ENCODE data around the gene CDH15.
"Not testable (repeated sequence)": the region's sequence is repeated elsewhere in the genome, so short reads cannot be mapped to it uniquely, and the experiment has no call there.

Gene CDH15

DNA sequence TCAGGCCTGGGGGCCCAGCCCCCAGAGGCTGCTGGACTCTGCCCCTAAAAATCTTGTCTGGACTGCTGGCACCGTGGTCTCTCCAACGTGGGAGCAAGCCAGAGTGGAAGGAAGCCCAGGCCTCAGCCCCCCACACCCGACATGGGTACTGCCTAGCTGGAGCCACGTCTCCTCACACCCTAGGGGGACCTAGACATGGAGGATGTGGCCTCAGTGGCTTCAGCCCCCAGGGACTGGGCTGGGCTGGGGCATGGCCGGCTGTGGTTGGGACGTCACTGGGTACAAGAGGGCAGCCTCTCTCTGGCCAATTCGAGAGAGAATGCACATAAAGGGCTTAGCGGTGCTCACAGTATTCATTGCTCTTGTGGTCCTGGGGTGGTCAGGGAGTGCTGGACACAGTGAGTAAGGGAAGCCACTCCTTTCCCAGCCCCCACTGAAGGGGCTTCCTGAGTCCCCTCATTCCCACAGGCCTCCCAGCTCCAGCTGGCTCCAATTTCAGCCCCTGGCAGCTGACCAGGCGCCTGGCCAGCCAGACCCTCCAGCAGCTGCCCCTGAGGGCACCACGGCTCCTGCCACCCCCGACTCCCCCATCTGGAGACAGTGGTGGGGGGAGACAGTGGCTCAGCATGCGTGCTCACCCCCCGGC, 1.1 kb downstream of the CDH15 start:
- DNase-seq (ENCODE audit: low spot score), result no peak

DNA sequence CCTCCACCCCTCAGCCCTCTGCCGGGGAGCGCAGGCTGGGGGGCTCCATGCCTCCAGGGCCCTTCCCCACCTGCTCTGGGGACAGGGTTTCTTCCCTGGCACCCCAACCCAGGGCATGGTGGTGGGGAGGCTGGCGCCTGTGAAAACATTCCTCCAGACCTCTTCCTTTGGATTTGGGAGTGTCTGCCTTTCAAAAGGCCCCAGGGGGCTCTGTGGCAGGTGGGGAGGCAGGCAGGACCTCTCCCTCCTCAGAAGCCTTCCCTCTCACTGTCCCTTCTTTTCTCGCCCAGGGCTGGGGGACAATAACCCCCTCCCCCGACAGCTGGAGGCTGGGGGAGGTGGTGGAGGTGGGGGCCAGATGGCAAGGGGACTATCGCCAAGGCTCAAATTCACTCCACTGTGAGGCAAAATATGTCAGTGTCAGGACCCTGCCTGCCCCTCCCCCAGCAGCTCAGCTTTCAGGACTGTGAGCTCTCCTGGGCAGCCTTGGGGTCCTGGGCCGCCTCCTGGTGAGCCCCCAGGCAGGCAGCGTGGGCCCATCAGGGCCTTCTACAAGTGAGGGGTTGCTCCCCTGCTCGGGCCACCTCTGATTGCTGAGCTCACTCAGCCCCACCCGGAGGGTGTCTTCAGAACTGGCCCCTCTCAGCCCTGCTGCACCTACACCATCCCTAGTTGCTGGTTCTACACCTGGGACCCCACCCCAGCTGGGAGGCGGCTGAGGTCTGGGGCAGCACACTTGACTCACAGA, 1.8 kb downstream of the CDH15 start:
- no peak for DNase-seq (ENCODE audit: low spot score)

DNA sequence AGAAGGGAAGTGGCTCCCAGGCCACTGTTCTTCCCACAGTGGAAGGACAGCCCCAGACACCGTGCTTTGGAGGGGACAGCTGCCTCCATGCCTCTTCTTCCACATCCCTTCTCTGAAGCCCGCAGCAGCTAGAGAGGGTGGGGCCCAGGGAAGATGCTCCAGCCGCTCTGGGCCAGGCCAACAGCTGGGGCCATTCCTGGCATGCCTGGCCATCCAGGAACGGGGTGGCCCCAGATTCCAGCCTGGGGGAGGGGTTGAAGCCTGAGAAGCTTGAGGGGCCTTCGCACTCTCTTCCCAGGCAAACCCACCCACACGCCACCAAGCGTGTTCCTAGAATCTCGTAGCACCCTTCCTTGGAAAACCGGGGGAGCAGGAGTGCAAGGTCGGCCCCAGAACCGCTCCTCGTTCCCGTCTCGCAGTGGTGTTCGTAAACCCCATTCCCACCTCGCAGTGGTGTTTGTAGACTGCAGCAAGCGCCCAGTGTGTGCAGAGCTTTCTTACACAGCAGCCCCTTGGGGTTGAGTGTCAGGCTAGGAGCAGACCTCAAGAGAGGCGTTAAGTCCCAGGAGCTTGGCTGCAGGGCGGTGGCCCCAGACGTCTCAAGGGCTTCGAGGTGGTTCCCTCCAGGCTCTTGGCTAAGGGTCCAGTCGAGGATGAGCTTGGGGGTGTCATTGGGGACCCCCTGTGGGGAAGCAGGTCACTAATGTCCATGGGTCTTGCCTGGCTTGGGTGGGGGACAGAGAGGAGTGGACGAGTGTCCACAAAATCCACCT, 2.7 kb downstream of the CDH15 start:
- no peak for DNase-seq (ENCODE audit: low spot score)

DNA sequence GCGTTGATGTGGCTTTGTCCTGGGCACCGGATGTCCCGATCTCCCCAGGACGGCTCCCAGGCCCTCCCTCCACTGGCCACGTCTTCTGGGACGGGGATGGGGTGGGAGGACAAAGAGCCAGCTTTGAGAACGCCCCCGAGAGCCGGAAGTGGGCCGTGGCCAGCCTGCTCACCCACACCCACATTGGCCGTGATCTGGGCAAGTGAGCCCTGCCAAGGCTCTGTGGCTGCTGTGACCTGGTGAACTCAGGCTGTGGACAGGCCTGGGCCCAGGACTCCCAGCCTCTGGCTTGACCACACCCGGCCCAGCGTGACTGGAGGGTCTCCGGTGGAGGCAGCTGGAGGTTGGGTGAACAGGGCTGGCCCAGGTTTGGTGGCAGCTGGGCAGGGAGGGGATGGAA, 3.3 kb downstream of the CDH15 start:
- DNase-seq (ENCODE audit: low spot score), result no peak

DNA sequence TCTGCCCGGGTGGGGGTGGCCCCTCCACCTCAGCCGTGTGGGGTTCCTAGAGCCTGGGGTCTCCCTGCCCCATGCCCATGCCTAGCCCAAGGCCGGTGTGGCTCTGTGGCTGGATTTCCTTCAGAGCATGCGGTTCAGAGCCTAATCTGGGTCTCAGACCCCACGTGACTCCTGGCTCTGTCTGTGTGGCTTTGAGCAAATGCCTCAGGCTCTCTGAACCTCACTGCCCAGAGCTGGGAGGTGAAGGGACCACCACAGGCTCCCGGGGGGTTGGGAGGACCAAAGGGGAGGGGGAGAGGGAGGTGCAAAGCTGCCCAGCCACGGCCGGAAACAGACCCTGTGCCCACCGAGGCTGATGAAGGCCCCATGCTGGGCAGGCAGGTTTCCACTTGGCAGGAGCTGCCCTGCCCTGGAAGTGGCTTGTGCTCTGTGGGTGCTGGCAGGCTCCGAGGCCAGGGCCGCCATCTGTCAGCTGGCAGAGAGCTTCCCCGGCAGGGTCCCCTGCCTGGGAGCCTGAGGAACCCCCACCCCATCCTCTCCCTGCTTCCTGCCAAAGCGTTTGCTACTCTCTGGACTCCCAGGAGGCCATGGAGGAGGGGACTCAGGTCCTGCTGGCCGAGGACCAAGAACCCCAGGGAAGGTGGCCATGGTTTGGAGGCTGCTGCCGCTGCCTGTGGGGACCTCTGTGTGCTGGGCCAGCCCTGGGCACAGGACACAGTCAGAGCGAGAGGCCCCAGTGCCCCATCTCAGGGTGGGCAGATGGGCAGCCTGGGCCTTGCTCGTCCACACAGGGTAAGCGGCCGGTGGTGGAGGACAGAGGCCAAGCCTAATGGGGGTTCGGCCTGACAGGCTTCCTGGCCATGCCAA, 4.0 kb downstream of the CDH15 start:
- no peak for DNase-seq (ENCODE audit: low spot score)

DNA sequence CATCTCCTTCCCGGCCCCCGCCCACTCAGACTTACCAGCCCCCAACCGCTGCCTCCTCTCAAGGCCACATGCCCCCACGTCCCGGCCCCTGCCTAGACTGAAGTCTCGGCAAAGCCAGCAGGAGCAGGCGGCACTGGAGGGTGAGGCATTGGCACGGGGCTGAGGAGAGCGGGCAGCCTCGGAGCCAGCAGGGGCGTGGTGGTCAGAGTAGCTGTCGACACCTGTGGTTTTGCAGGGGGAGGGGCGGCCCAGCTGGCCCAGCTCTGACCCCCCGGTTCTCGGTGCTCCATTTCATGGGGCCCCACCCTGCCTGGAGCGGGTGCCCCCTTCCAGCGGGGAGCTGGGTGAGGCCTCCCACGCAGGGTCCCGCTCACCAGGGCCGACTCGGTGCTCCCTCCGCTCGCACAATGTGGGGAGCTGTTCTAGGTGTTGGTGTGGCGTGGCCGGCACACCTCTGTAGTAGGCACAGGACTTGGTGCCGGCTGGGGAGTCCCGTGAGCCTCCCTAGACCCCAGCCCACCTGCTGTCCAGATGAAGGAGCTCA, 4.7 kb downstream of the CDH15 start:
- no peak for DNase-seq (ENCODE audit: low spot score)

DNA sequence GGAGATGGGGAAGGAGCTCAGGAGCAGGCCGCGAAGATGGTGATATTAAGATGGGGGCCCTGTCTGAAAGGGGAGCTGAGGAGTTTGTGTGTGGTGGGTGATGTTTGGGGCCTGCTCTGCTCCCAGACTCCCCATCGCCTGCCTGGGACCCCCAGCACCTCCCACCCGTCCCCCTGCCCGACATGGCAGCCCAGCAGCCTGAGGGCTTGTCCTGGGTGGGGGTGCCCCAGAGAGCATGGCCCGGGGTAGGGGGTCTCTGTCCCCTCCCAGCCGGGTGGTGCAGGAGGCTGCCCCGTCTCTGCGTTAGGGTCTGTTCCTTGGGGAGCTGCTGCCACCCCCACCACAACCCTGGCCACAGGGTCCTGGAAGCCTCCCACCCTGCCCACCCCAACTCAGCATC, 5.2 kb downstream of the CDH15 start:
- no peak for DNase-seq (ENCODE audit: low spot score)

DNA sequence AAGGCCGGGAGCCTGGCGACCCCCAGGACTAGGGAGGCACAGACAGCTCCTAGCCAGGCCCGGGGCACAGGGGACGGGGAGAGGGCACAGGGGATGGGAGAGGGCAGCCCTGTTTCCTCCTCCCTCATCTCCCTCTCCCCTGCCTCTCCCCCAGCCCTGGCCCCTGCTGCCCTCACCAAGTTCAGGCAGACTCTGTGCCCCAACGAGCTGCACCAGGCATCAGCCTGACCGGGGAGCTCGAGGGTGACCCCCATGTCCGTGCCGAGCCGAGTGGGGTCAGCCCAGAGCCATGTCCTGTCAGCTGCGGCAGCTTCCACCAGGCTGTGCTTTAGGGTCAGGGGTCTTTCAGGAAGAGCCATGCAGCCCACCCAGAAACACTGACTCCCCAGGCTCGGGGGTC, 6.0 kb downstream of the CDH15 start:
- no peak for DNase-seq (ENCODE audit: low spot score)

DNA sequence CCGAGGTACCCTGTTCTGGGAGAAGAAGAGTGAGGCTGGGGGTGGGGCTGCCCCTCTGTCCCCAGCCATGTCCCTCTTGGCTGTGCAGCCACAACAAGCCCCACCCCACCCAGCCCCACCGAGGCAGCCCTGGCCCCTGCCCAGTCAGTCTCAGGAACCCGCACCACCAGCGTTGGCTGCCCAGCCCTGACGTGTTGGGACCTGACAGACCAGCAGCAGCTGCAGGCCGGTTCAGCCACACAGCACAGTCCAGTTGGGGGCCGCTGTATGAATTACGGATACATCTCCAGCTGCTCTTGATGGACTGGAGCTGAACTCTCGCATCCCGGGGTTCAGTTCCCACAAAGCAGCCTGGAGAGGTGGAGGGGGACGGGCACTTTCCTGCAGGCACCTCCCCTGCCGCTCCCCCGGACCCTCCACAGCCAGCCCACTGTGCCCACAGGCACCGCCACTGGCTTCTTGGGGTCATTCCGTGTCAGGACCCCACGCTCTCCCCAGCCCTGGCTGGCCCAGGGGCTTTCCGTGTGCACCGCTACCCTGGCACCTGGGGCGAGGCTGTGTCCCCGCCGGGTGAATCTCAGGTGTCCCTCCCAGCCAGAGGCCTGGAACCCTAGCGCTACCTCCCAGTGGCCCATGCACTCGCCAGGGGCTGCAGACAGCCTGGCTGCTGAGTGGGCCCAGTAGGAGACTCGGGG, 7.1 kb downstream of the CDH15 start:
- DNase-seq (ENCODE audit: low spot score), result no peak

DNA sequence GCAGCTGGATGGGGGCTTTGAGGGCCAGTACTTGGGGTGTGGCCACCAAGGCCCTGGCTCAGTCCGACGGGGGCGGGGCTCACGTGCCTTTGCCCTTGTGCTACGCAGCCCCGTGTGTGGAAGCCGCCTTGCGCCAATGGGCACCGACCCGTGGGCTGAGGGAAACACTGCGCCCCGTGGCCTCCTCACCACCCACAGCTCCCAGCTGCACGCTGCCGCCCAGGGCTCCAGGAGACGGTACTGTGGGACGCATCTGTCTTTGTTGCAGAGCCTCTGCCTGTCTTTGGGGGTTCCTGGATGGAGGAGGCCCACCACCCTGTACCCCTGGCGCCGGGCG, 7.6 kb downstream of the CDH15 start:
- no peak for DNase-seq (ENCODE audit: low spot score)

DNA sequence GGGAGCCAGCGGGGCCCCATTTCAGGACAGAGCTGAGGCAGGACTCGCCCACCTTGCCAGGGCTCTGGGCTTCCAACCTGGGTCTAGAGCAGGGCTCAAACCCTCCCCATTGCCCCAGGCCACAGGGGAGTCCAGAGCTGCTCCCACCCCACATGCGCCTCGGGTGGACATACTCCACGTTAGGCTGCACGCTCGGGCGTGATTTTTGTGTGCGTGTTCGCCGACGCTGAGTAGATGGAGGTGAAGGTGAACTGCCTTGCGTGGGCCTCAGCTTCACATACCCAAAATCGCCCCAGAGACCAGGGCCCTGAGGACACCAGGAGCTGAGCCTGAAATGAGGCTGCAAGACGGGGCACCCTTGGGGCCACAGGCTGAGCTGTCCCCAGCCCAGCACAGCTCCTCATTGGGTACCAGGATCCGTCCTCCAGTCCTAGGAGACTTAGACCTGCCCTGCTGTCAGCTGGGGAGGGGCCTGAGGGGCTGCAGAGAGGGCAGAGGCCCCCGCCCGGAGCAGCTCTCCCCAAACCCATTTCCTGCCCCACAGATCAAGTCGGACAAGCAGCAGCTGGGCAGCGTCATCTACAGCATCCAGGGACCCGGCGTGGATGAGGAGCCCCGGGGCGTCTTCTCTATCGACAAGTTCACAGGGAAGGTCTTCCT, 8.2 kb downstream of the CDH15 start:
- no peak for DNase-seq (ENCODE audit: low spot score)

DNA sequence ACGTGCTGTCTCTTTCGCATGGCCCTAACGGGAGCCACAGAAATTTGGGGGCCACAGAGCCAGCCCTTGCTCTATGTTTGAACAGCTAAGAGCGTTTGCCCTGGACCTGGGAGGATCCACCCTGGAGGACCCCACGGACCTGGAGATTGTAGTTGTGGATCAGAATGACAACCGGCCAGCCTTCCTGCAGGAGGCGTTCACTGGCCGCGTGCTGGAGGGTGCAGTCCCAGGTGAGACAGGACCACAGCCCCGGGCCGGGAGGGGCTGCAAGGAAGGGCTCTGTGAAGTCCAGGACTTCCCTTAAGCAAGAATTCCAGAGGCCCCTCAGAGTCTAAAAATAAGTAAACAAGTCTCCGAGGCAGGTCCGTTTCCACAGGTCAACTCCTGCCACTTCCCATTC, 11.9 kb downstream of the CDH15 start:
- no peak for DNase-seq (ENCODE audit: low spot score)

DNA sequence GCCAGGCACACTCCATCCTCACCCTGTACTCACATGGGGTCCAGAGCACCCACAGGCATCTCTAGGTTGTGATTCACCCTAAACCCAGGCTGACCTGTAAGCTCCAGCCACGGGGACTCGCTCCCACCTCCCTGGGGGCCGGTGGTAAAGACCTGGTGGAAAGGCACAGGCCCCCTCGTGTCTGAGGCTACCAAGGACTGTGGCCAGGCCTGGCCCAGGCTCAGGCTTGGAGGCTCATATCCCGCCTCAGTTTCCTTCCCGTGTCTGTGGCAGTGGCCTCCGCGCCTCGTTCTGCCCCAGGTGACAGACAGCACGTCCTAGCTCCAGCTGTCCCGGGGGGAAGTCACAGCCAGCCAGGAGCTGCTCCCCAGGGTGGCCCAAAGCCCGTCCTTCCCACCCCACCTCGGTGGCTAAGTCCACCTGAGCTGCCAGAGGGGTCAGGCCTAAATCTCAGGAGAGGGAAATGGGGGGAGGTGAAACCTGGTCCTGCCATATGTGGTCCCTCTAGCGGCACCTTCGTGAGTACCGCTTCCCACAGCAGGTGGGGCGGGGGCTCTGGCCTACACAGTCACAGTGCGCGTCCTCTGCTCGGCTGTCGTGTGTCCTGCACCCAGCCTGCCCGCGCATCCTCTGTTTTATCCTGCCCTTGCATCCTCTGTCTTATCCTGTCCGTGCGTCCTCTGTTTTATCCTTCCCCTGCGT, 12.6 kb downstream of the CDH15 start:
- DNase-seq (ENCODE audit: low spot score), result no peak

DNA sequence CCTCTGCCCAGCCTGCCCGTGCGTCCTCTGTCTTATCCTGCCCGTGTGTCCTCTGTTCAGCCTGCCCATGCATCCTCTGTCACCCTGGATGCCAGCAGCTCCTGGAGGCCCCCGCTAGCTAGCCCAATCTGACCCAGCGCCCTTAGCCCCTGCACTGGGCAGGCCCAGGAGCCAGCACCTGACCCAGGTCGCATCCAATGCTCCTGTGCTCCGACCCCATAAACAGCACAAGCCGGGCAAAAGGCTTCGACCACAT, 13.1 kb downstream of the CDH15 start:
- DNase-seq (ENCODE audit: low spot score), result no peak

DNA sequence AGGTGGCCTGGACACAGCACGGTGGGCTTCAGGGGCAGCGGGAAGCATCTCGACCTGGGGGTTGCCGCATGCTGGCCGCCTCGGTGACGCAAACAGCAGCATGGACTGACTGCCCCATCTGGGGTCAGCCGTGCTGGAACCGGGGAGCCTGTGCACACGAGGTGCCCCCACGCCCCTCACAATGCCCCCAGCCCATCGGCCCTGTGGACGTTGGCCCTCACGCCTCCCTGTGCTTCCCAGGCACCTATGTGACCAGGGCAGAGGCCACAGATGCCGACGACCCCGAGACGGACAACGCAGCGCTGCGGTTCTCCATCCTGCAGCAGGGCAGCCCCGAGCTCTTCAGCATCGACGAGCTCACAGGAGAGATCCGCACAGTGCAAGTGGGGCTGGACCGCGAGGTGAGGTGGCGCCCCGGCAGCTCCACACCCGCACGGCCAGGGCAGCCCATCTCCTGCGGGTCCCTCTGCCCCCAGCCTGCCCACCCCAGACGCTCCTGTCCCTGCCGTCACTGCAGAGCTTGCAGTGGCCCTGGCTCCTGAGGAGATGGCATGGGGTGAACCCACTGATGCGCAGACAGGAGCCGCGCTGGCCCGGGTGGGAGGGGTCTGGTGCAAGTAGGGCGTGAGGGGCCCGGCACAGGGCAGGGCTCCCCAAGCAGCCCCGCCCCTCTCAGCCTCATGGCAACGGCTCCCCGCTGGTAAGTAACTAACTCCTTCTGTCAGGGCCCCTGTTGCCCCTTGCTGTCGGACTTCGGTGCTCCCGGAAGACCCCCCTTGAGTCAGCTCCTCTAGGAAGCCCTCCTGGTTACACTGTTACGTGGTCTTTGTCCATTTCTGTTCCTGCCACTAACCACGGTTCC, 13.6 kb downstream of the CDH15 start:
- DNase-seq (ENCODE audit: low spot score), result no peak

DNA sequence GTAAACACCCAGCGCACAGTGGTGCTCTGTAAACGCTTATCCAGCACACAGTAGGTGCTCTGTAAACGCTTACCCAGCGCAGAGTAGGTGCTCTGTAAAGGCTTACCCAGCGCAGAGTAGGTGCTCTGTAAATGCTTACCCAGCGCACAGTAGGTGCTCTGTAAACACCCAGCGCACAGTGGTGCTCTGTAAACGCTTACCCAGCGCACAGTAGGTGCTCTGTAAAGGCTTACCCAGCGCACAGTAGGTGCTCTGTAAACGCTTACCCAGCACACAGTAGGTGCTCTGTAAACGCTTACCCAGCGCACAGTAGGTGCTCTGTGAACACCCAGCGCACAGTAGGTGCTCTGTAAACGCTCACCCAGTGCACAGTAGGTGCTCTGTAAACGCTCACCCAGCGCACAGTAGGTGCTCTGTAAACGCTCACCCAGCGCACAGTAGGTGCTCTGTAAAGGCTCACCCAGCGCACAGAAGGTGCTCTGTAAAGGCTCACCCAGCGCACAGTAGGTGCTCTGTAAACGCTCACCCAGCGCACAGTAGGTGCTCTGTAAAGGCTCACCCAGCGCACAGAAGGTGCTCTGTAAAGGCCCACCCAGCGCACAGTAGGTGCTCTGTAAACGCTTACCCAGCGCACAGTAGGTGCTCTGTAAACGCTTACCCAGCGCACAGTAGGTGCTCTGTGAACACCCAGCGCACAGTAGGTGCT, 14.5 kb downstream of the CDH15 start:
- DNase-seq (ENCODE audit: low spot score), result not testable (repeated sequence)

DNA sequence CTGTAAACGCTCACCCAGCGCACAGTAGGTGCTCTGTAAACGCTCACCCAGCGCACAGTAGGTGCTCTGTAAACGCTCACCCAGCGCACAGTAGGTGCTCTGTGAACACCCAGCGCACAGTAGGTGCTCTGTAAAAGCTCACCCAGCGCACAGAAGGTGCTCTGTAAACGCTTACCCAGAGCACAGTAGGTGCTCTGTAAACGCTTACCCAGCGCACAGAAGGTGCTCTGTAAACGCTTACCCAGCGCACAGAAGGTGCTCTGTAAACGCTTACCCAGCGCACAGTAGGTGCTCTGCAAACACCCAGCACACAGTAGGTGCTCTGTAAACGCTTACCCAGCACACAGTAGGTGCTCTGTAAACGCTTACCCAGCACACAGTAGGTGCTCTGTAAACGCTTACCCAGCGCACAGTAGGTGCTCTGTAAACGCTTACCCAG, 15.1 kb downstream of the CDH15 start:
- not testable (repeated sequence) for DNase-seq (ENCODE audit: low spot score)

DNA sequence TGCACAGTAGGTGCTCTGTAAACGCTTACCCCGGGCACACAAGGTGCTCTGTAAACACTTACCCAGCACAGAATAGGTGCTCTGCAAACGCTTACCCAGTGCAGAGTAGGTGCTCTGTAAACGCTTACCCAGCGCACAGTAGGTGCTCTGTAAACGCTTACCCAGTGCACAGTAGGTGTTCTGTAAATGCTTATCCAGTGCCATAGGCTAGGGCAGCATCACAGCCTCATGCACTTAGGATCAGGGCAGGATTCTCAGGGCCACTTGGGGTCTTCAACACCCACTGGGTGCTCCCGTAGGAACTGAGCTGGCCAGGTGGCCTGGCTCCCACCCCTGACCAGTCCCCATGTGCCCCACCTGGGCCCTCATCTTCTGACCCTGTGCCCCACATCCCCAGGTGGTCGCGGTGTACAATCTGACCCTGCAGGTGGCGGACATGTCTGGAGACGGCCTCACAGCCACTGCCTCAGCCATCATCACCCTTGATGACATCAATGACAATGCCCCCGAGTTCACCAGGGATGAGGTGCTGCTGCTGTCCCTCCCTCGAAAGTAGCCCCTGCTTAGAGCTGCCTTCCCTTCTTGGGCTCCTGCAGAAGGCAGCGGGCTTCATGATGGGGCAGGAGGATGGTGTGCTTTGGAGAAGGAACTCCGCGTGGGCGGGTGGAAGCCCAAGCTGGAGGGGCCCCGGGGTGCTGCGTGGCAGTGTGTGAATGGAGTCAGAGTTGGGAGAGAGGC, 15.7 kb downstream of the CDH15 start:
- no peak for DNase-seq (ENCODE audit: low spot score)

Measured in AG08395 (cell line).